ENCODE results near the gene CYBC1. TPM values are rescaled to one million over a fixed set of nuclear protein-coding genes. Genes with fewer than 3 reads are reported as not detected.

Gene CYBC1
- total RNA-seq, 3 donors from 2014 or later (not counting 1 experiment from before 2014, with no cell fraction given), result 168 to 219 (median 192) TPM

- ATAC-seq (no peak), DNase-seq (no peak)
- H3K27me3 Mint-ChIP-seq (ENCODE audit: low read depth in 2 of 2), result no peaks in the 10 kb centered on the region
- intact Hi-C loops (cut with micrococcal nuclease), result no loop called here
- Histone ChIP-seq H3K27me3 (ENCODE audit: control insufficient read depth, insufficient read depth, low read length) (no peaks in the 10 kb centered on the region), H3K27ac (ENCODE audit: low read length) (no peak overlapping the region), H3K4me3 (ENCODE audit: low read length) (no peak overlapping the region), H3K4me1 (ENCODE audit: control insufficient read depth, insufficient read depth, low read length) (peaks cover 16% of the 10 kb centered on the region), H3K9me3 (ENCODE audit: control insufficient read depth, insufficient read depth, low read length) (no peaks in the 10 kb centered on the region), H3K36me3 (ENCODE audit: control insufficient read depth, insufficient read depth, low read length) (peaks cover 40% of the 10 kb centered on the region)
- TF ChIP-seq, protein P1, sequence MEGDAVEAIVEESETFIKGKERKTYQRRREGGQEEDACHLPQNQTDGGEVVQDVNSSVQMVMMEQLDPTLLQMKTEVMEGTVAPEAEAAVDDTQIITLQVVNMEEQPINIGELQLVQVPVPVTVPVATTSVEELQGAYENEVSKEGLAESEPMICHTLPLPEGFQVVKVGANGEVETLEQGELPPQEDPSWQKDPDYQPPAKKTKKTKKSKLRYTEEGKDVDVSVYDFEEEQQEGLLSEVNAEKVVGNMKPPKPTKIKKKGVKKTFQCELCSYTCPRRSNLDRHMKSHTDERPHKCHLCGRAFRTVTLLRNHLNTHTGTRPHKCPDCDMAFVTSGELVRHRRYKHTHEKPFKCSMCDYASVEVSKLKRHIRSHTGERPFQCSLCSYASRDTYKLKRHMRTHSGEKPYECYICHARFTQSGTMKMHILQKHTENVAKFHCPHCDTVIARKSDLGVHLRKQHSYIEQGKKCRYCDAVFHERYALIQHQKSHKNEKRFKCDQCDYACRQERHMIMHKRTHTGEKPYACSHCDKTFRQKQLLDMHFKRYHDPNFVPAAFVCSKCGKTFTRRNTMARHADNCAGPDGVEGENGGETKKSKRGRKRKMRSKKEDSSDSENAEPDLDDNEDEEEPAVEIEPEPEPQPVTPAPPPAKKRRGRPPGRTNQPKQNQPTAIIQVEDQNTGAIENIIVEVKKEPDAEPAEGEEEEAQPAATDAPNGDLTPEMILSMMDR (IDR thresholded peaks at IDR 0.05), result no peak
- no peak overlapping the region for H3K4me3 Mint-ChIP-seq
- H3K27ac Mint-ChIP-seq, result no peak overlapping the region
- no peaks in the 10 kb centered on the region for H3K9me3 Mint-ChIP-seq
- H3K4me1 Mint-ChIP-seq, result peaks cover 11 to 21% of the 10 kb centered on the region in 2 donors
- 98% methylated on average over 12 of the region's 14 CpGs for WGBS (ENCODE audit: insufficient coverage)
- no peaks in the 10 kb centered on the region for H3K36me3 Mint-ChIP-seq
Measured at GRCh38 chr17:82487910-82488309, 37.4 kb upstream of the CYBC1 start.

DNA sequence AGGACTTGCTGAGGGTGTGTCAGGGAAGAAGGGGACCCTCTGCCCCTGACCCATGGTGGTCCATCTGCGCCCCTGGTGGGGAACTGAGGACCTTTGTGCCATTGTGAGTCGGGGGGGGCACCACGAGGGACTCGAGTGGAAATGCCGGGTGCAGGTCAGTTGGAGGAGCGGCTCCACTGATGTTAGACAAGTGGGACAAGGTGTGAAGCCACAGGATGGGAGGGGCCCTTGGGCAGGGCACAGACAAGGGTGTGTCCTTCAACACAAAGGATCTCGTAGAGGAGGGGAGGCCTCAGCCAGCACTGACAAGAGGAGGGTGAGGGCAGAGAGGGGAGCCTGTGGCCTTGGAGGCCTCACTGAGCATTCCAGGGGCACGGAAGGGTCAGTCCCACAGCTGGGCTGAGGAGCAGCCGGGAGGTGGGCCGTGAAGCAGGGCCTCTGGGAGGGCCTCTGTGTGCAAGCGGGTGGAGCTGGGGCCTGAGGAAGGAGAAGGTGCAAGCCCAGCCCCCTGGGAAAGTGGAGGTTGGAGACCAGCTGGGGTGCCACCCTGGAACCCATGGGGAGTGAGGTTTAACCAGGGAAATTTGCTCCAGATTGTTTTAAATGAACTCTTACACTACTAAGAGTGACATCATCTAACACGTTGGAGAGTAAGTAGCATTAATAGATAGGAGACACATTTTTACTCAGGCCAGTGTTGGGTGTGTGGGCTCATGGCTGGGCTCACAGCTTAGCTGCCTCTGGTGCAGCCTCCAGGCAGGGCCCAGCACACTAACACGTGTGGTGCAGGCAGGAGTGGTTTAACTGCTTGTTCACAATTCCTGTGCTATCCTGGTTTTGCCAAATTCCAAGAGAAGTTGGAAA is 35.9 kb upstream of the CYBC1 start:
- no peak overlapping the region for H3K27ac ChIP-seq (ENCODE audit: low read length)
- ATAC-seq (peak; percentile 45 to 61 (median 45)), DNase-seq (peak in 1 of 2 donors; percentile 29)
- H3K4me1 ChIP-seq (ENCODE audit: control insufficient read depth, insufficient read depth, low read length), result peaks cover 16% of the 10 kb centered on the region
- H3K9me3 ChIP-seq (ENCODE audit: control insufficient read depth, insufficient read depth, low read length), result no peaks in the 10 kb centered on the region
- no peak overlapping the region for H3K4me3 ChIP-seq (ENCODE audit: low read length)
- H3K36me3 ChIP-seq (ENCODE audit: control insufficient read depth, insufficient read depth, low read length), result peaks cover 46% of the 10 kb centered on the region
- Mint-ChIP-seq H3K9me3 (no peaks in the 10 kb centered on the region), H3K27ac (peak overlapping the region; percentile 45 to 78), H3K4me3 (peak overlapping the region; percentile 77), H3K27me3 (ENCODE audit: low read depth in 2 of 2) (no peaks in the 10 kb centered on the region), H3K4me1 (peaks cover 11 to 21% of the 10 kb centered on the region in 2 donors), H3K36me3 (no peaks in the 10 kb centered on the region)
- intact Hi-C loops (cut with micrococcal nuclease), result no loop called here
- 45% methylated on average over 13 of the region's 13 CpGs for WGBS (ENCODE audit: insufficient coverage)
- TF ChIP-seq, protein P1 (IDR thresholded peaks at IDR 0.05), result no peak
- H3K27me3 ChIP-seq (ENCODE audit: control insufficient read depth, insufficient read depth, low read length), result no peaks in the 10 kb centered on the region

GRCh38 chr17:82483836-82484235 is 33.3 kb upstream of the CYBC1 start:
- ATAC-seq (no peak), DNase-seq (no peak)
- Histone ChIP-seq H3K4me3 (ENCODE audit: low read length) (no peak overlapping the region), H3K27me3 (ENCODE audit: control insufficient read depth, insufficient read depth, low read length) (no peaks in the 10 kb centered on the region), H3K4me1 (ENCODE audit: control insufficient read depth, insufficient read depth, low read length) (peaks cover 23% of the 10 kb centered on the region), H3K36me3 (ENCODE audit: control insufficient read depth, insufficient read depth, low read length) (peaks cover 69% of the 10 kb centered on the region), H3K27ac (ENCODE audit: low read length) (no peak overlapping the region), H3K9me3 (ENCODE audit: control insufficient read depth, insufficient read depth, low read length) (no peaks in the 10 kb centered on the region)
- H3K4me3 Mint-ChIP-seq, result no peak overlapping the region
- H3K27ac Mint-ChIP-seq, result no peak overlapping the region
- TF ChIP-seq, protein P1 (IDR thresholded peaks at IDR 0.05), result no peak
- intact Hi-C loops (cut with micrococcal nuclease), result no loop called here
- peaks cover 18 to 28% of the 10 kb centered on the region in 2 donors for H3K4me1 Mint-ChIP-seq
- H3K27me3 Mint-ChIP-seq (ENCODE audit: low read depth in 2 of 2), result no peaks in the 10 kb centered on the region
- 94% methylated on average over 9 of the region's 9 CpGs for WGBS (ENCODE audit: insufficient coverage)
- no peaks in the 10 kb centered on the region for H3K36me3 Mint-ChIP-seq
- H3K9me3 Mint-ChIP-seq, result no peaks in the 10 kb centered on the region
